ENCODE results near the gene EXD3.

Gene EXD3

GRCh38 chr9:137298401-137299202 lies 124.4 kb downstream of the EXD3 start:
- Histone ChIP-seq H3K4me3 (no peak overlapping the region), H3K9ac (no peak overlapping the region), H3K4me2 (peak overlapping the region in 6 of 11 experiments; percentile 10 to 100 (median 98); a peak in 10 of 22 replicates), H3K27ac (no peak overlapping the region), H3K36me3 (no peaks in the 10 kb centered on the region; a peak in 1 of 22 replicates), H4K20me1 (peaks cover 0 to 52% (median 42%) of the 10 kb centered on the region in 11 experiments; a peak in 19 of 22 replicates), H3K9me3 (replicated peaks in 1 of 11) (peaks cover 0 to 6% (median 0%) of the 10 kb centered on the region in 11 experiments; a peak in 3 of 22 replicates), H3K27me3 (peaks cover 57 to 79% (median 70%) of the 10 kb centered on the region in 11 experiments), H3K4me1 (peaks cover 30 to 74% (median 59%) of the 10 kb centered on the region in 10 experiments)
- TF ChIP-seq Cebpa-rat (IDR thresholded peaks at IDR 0.05): no peak

GRCh38 chr9:137297966-137298365 lies 125.0 kb downstream of the EXD3 start:
- H3K4me1 ChIP-seq: peaks cover 24 to 67% (median 52%) of the 10 kb centered on the region in 10 experiments
- H3K4me3 ChIP-seq: no peak overlapping the region
- peaks cover 57 to 79% (median 70%) of the 10 kb centered on the region in 11 experiments for H3K27me3 ChIP-seq
- no peak overlapping the region for H3K9ac ChIP-seq
- peak overlapping the region in 4 of 11 experiments; percentile 3 to 98 (median 52); a peak in 3 of 22 replicates for H3K4me2 ChIP-seq
- H3K9me3 ChIP-seq (replicated peaks in 1 of 11): peaks cover 0 to 6% (median 0%) of the 10 kb centered on the region in 11 experiments; a peak in 3 of 22 replicates
- H3K36me3 ChIP-seq: no peaks in the 10 kb centered on the region; a peak in 1 of 22 replicates
- H4K20me1 ChIP-seq: peaks cover 0 to 52% (median 42%) of the 10 kb centered on the region in 11 experiments; a peak in 19 of 22 replicates
- TF ChIP-seq Cebpa-rat (IDR thresholded peaks at IDR 0.05): no peak
- no peak overlapping the region for H3K27ac ChIP-seq

- 0 out of 20 replicates have a peak overlapping the region, but pooled peaks of 1 of the 10 experiments have one; percentile 11 for H3K4me3 ChIP-seq
- H3K4me1 ChIP-seq: peaks cover 18 to 61% (median 46%) of the 10 kb centered on the region in 10 experiments
- peaks cover 0 to 6% (median 0%) of the 10 kb centered on the region in 11 experiments; a peak in 3 of 22 replicates for H3K9me3 ChIP-seq (replicated peaks in 1 of 11)
- H3K27ac ChIP-seq: no peak overlapping the region
- peaks cover 57 to 78% (median 70%) of the 10 kb centered on the region in 11 experiments for H3K27me3 ChIP-seq
- 0 out of 22 replicates have a peak overlapping the region, but pooled peaks of 1 of the 11 experiments have one; percentile 9 for H3K9ac ChIP-seq
- no peak for TF ChIP-seq Cebpa-rat (IDR thresholded peaks at IDR 0.05)
- peaks cover 0 to 52% (median 42%) of the 10 kb centered on the region in 11 experiments; a peak in 19 of 22 replicates for H4K20me1 ChIP-seq
- H3K36me3 ChIP-seq: no peaks in the 10 kb centered on the region; a peak in 1 of 22 replicates
- peak overlapping the region; percentile 30 to 95 (median 47); a peak in 21 of 22 replicates for H3K4me2 ChIP-seq
Observed at GRCh38 chr9:137296670-137297664, 126.0 kb downstream of the EXD3 start.

- H3K4me3 ChIP-seq: peak overlapping the region; percentile 57 to 73 (median 62)
- H3K27ac ChIP-seq: peak overlapping the region in 1 of 11 experiments; percentile 44; a peak in 1 of 22 replicates
- peaks cover 0 to 45% (median 36%) of the 10 kb centered on the region in 11 experiments; a peak in 19 of 22 replicates for H4K20me1 ChIP-seq
- peaks cover 12 to 54% (median 39%) of the 10 kb centered on the region in 10 experiments for H3K4me1 ChIP-seq
- peak overlapping the region; percentile 82 to 95 (median 90) for H3K4me2 ChIP-seq
- no peaks in the 10 kb centered on the region; a peak in 1 of 22 replicates for H3K36me3 ChIP-seq
- peaks cover 49 to 69% (median 62%) of the 10 kb centered on the region in 11 experiments for H3K27me3 ChIP-seq
- TF ChIP-seq Cebpa-rat (IDR thresholded peaks at IDR 0.05): no peak
- peak overlapping the region; percentile 49 to 78 (median 64); a peak in 20 of 22 replicates for H3K9ac ChIP-seq
- peaks cover 0 to 6% (median 0%) of the 10 kb centered on the region in 11 experiments; a peak in 3 of 22 replicates for H3K9me3 ChIP-seq (replicated peaks in 1 of 11)
Observed at GRCh38 chr9:137295849-137296669, 126.9 kb downstream of the EXD3 start.

- peaks cover 42 to 62% (median 55%) of the 10 kb centered on the region in 11 experiments for H3K27me3 ChIP-seq
- H3K27ac ChIP-seq: peak overlapping the region in 1 of 11 experiments; percentile 44; a peak in 1 of 22 replicates
- H3K9ac ChIP-seq: peak overlapping the region; percentile 49 to 78 (median 64); a peak in 20 of 22 replicates
- H3K4me1 ChIP-seq: peaks cover 12 to 50% (median 36%) of the 10 kb centered on the region in 10 experiments
- TF ChIP-seq Cebpa-rat (IDR thresholded peaks at IDR 0.05): no peak
- H4K20me1 ChIP-seq: peaks cover 0 to 42% (median 33%) of the 10 kb centered on the region in 11 experiments; a peak in 19 of 22 replicates
- H3K36me3 ChIP-seq: no peaks in the 10 kb centered on the region; a peak in 1 of 22 replicates
- H3K4me3 ChIP-seq: peak overlapping the region; percentile 57 to 73 (median 62)
- peak overlapping the region; percentile 82 to 95 (median 90) for H3K4me2 ChIP-seq
- H3K9me3 ChIP-seq (replicated peaks in 1 of 11): peaks cover 0 to 6% (median 0%) of the 10 kb centered on the region in 11 experiments; a peak in 3 of 22 replicates
Observed at GRCh38 chr9:137295238-137295811, 127.6 kb downstream of the EXD3 start.

GRCh38 chr9:137294681-137295237 lies 128.2 kb downstream of the EXD3 start:
- Histone ChIP-seq H3K27me3 (peaks cover 36 to 56% (median 49%) of the 10 kb centered on the region in 11 experiments), H3K4me2 (peak overlapping the region; percentile 82 to 95 (median 90)), H3K36me3 (no peaks in the 10 kb centered on the region; a peak in 1 of 22 replicates), H3K4me1 (peaks cover 12 to 44% (median 31%) of the 10 kb centered on the region in 10 experiments), H3K9me3 (replicated peaks in 1 of 11) (peaks cover 0 to 6% (median 0%) of the 10 kb centered on the region in 11 experiments; a peak in 3 of 22 replicates), H3K27ac (no peak overlapping the region), H3K4me3 (peak overlapping the region; percentile 57 to 73 (median 62); a peak in 18 of 20 replicates), H4K20me1 (peaks cover 0 to 37% (median 27%) of the 10 kb centered on the region in 11 experiments; a peak in 19 of 22 replicates), H3K9ac (peak overlapping the region in 5 of 11 experiments; percentile 55 to 78 (median 64); a peak in 6 of 22 replicates)
- no peak for TF ChIP-seq Cebpa-rat (IDR thresholded peaks at IDR 0.05)
